HEK293 (cell line): ENCODE measurements around the gene OPA3.
A peak's percentile ranks its signal among the peaks of the same experiment; 100 is the strongest.

Source experiments
- GLIS1 ChIP-seq: fragments of 450-650 bp; formaldehyde crosslinking; IDR thresholded peaks from 2 replicates; pipeline ENCODE4 v1.5.1; 2016; ENCODE audit warnings: missing biosample characterization, missing genetic modification characterization
- KLF9 ChIP-seq: fragments of 450-650 bp; formaldehyde crosslinking; IDR thresholded peaks from 2 replicates; pipeline ENCODE4 v1.5.1; 2016; ENCODE audit warnings: missing biosample characterization, missing genetic modification characterization, low read depth
- SP7 ChIP-seq: fragments of 450-650 bp; formaldehyde crosslinking; IDR thresholded peaks from 2 replicates; pipeline ENCODE4 v1.5.1; 2016; ENCODE audit warnings: missing biosample characterization, missing genetic modification characterization
- ZBTB48 ChIP-seq: fragments of 450-650 bp; formaldehyde crosslinking; IDR thresholded peaks from 2 replicates; pipeline ENCODE4 v1.5.1; 2016; ENCODE audit warnings: missing biosample characterization, missing genetic modification characterization
- ZBTB7A ChIP-seq: fragments of 450-650 bp; formaldehyde crosslinking; IDR thresholded peaks from 2 replicates; pipeline ENCODE4 v1.5.1; 2016; ENCODE audit warnings: low read depth, missing biosample characterization, missing genetic modification characterization
- ZFHX2 ChIP-seq: fragments of 450-650 bp; formaldehyde crosslinking; conservative IDR thresholded peaks from 2 replicates; pipeline ENCODE4 v1.5.1; 2016; ENCODE audit warnings: missing biosample characterization, missing genetic modification characterization
- ZNF140 ChIP-seq: fragments of 450-650 bp; formaldehyde crosslinking; IDR thresholded peaks from 2 replicates; pipeline ENCODE4 v1.5.1; 2016; ENCODE audit warnings: missing biosample characterization, missing genetic modification characterization
- ZNF169 ChIP-seq: fragments of 450-650 bp; formaldehyde crosslinking; IDR thresholded peaks from 2 replicates; pipeline ENCODE4 v1.5.1; 2016; ENCODE audit warnings: missing biosample characterization, missing genetic modification characterization
- ZNF223 ChIP-seq: fragments of 450-650 bp; formaldehyde crosslinking; IDR thresholded peaks from 2 replicates; pipeline ENCODE4 v1.5.1; 2016; ENCODE audit warnings: missing biosample characterization, missing genetic modification characterization
- ZNF248 ChIP-seq: fragments of 450-650 bp; formaldehyde crosslinking; IDR thresholded peaks from 2 replicates; pipeline ENCODE4 v1.5.1; 2017; ENCODE audit warnings: missing biosample characterization, missing genetic modification characterization
- ZNF354C ChIP-seq: fragments of 450-650 bp; formaldehyde crosslinking; IDR thresholded peaks from 2 replicates; pipeline ENCODE4 v1.5.1; 2016; ENCODE audit warnings: missing biosample characterization, missing genetic modification characterization, low read depth, borderline replicate concordance
- ZNF510 ChIP-seq: fragments of 450-650 bp; formaldehyde crosslinking; IDR thresholded peaks from 2 replicates; pipeline ENCODE4 v1.5.1; 2018; ENCODE audit warnings: mild to moderate bottlenecking, missing genetic modification characterization, missing biosample characterization; ENCODE audit not compliant: insufficient replicate concordance
- ZNF530 ChIP-seq: fragments of 450-650 bp; formaldehyde crosslinking; IDR thresholded peaks from 2 replicates; pipeline ENCODE4 v1.5.1; 2016; ENCODE audit warnings: low read depth, missing biosample characterization, missing genetic modification characterization
- ZNF544 ChIP-seq: fragments of 450-650 bp; formaldehyde crosslinking; IDR thresholded peaks from 2 replicates; pipeline ENCODE4 v1.5.0; 2017; ENCODE audit warnings: missing biosample characterization, missing genetic modification characterization
- ZNF677 ChIP-seq: fragments of 450-650 bp; IDR thresholded peaks from 2 replicates; pipeline ENCODE4 v1.5.0; 2018; ENCODE audit warnings: missing biosample characterization, mild to moderate bottlenecking, missing genetic modification characterization, moderate library complexity
- ZNF792 ChIP-seq: fragments of 450-650 bp; formaldehyde crosslinking; IDR thresholded peaks from 2 replicates; pipeline ENCODE4 v1.5.1; 2016; ENCODE audit warnings: missing biosample characterization, missing genetic modification characterization
- ZSCAN16 ChIP-seq: fragments of 450-650 bp; formaldehyde crosslinking; IDR thresholded peaks from 2 replicates; pipeline ENCODE4 v1.5.1; 2016; ENCODE audit warnings: missing biosample characterization, missing genetic modification characterization
- ZSCAN30 ChIP-seq: fragments of 450-650 bp; IDR thresholded peaks from 2 replicates; pipeline ENCODE4 v1.5.1; 2018; ENCODE audit warnings: missing biosample characterization, mild to moderate bottlenecking, missing genetic modification characterization, moderate library complexity
- ZXDB ChIP-seq: fragments of 450-650 bp; formaldehyde crosslinking; IDR thresholded peaks from 2 replicates; pipeline ENCODE4 v1.5.1; 2016; ENCODE audit warnings: missing biosample characterization, missing genetic modification characterization
- TF ChIP-seq, protein P1 (sequence below): fragments of 450-650 bp; formaldehyde crosslinking; IDR thresholded peaks from 2 replicates; pipeline ENCODE4 v1.5.1; 2017; ENCODE audit warnings: missing biosample characterization, missing genetic modification characterization
- TF ChIP-seq, protein P2 (sequence below): fragments of 450-650 bp; formaldehyde crosslinking; IDR thresholded peaks from 2 replicates; pipeline ENCODE4 v1.5.1; 2016; ENCODE audit warnings: missing biosample characterization, missing genetic modification characterization
- TF ChIP-seq, protein P3 (sequence below): fragments of 450-650 bp; formaldehyde crosslinking; IDR thresholded peaks from 2 replicates; pipeline ENCODE4 v1.5.0; 2017; ENCODE audit warnings: missing biosample characterization, missing genetic modification characterization, borderline replicate concordance
- TF ChIP-seq, protein P4 (sequence below): fragments of 450-650 bp; IDR thresholded peaks from 2 replicates; pipeline ENCODE4 v1.5.1; 2018; ENCODE audit warnings: missing biosample characterization, mild to moderate bottlenecking, missing genetic modification characterization
- TF ChIP-seq, protein P5 (sequence below): sonication (generic); formaldehyde crosslinking; IDR thresholded peaks from 2 replicates; pipeline ENCODE4 v1.8.1; 2022; ENCODE audit warnings: mild to moderate bottlenecking, moderate library complexity, missing genetic modification reagents
- TF ChIP-seq, protein P6 (sequence below): fragments of 450-650 bp; formaldehyde crosslinking; IDR thresholded peaks from 2 replicates; pipeline ENCODE4 v1.5.1; 2016; ENCODE audit warnings: missing biosample characterization, missing genetic modification characterization
- TF ChIP-seq, protein P7 (sequence below): fragments of 450-650 bp; formaldehyde crosslinking; IDR thresholded peaks from 2 replicates; pipeline ENCODE4 v1.5.1; 2016; ENCODE audit warnings: missing biosample characterization, missing genetic modification characterization, low read depth

The OPA3 gene

DNA sequence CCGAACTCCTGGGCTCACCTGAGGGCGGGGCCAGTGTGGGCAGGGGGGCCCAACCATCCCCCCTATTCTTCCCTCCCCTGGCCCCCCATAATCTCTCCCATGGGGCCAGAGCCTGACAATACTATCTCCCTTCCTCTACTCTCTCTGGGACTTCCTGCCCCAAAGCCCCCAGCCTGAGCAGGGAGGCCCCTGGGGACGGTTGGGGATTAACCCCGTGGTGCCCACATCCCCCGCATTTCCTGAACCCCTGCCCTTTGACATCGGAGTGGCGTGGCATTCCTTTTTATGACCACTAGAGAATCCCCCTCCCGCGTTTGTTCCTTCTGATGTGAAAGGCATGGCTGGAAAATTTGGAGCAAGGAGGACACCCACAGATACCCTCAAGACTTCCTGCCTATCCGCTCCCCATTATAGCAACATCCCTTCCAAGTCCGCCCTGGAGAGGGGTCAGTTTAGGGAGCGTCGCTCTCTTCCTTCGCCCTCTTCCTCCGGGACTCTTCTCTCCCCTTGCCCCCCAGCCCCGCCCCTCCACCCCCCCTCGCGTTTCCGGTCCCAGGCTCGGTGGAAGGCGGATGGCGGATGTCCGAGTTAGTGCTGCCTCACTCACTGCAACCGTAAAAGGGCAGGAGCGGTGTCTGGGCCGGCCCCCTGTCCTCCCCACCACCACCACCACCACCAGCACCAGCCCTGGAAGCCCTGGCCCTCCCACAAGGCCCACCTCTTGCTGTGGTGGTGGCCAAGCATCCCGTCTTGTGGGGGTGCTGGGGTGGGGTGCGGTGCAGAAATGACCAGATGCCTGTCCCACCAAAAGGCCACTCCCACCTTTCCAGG, 75.5 kb downstream of the OPA3 start (continued):
- TF ChIP-seq ZBTB7A (tag by site-specific recombination) (no peak), ZSCAN16 (tag by site-specific recombination) (no peak), GLIS1 (peak; percentile 98), SP7 (tag by site-specific recombination) (0 out of 2 replicates have a peak, but pooled peaks have one; percentile 9), ZNF354C (tag by site-specific recombination) (no peak), ZNF223 (no peak), ZFHX2 (tag by site-specific recombination) (peak; percentile 28), ZBTB48 (tag by site-specific recombination) (peak; percentile 99), ZNF544 (tag by site-specific recombination) (no peak), ZNF248 (tag by site-specific recombination) (no peak), ZNF169 (tag by site-specific recombination) (no peak), ZNF530 (tag by site-specific recombination) (no peak), ZNF510 (tag by site-specific recombination) (no peak), ZNF140 (tag by site-specific recombination) (no peak), ZSCAN30 (tag by site-specific recombination) (no peak), ZXDB (tag by site-specific recombination) (peak; percentile 68), ZNF792 (tag by site-specific recombination) (0 out of 2 replicates have a peak, but pooled peaks have one; percentile 11), KLF9 (tag by site-specific recombination) (peak; percentile 56), ZNF677 (tag by site-specific recombination) (no peak)
- TF ChIP-seq, protein P1, sequence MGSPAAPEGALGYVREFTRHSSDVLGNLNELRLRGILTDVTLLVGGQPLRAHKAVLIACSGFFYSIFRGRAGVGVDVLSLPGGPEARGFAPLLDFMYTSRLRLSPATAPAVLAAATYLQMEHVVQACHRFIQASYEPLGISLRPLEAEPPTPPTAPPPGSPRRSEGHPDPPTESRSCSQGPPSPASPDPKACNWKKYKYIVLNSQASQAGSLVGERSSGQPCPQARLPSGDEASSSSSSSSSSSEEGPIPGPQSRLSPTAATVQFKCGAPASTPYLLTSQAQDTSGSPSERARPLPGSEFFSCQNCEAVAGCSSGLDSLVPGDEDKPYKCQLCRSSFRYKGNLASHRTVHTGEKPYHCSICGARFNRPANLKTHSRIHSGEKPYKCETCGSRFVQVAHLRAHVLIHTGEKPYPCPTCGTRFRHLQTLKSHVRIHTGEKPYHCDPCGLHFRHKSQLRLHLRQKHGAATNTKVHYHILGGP = no peak
- TF ChIP-seq, protein P2, sequence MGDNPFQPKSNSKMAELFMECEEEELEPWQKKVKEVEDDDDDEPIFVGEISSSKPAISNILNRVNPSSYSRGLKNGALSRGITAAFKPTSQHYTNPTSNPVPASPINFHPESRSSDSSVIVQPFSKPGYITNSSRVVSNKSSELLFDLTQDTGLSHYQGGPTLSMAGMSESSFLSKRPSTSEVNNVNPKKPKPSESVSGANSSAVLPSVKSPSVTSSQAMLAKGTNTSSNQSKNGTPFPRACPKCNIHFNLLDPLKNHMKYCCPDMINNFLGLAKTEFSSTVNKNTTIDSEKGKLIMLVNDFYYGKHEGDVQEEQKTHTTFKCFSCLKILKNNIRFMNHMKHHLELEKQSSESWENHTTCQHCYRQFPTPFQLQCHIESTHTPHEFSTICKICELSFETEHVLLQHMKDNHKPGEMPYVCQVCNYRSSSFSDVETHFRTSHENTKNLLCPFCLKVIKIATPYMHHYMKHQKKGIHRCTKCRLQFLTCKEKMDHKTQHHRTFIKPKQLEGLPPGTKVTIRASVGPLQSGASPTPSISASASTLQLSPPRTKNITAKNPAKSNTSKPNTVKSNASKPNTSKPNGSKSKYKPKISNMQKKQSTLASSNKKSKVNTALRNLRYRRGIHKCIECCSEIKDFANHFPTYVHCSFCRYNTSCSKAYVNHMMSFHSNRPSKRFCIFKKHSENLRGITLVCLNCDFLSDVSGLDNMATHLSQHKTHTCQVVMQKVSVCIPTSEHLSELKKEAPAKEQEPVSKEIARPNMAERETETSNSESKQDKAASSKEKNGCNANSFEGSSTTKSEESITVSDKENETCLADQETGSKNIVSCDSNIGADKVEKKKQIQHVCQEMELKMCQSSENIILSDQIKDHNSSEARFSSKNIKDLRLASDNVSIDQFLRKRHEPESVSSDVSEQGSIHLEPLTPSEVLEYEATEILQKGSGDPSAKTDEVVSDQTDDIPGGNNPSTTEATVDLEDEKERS (tag by site-specific recombination) = no peak
- TF ChIP-seq, protein P3, sequence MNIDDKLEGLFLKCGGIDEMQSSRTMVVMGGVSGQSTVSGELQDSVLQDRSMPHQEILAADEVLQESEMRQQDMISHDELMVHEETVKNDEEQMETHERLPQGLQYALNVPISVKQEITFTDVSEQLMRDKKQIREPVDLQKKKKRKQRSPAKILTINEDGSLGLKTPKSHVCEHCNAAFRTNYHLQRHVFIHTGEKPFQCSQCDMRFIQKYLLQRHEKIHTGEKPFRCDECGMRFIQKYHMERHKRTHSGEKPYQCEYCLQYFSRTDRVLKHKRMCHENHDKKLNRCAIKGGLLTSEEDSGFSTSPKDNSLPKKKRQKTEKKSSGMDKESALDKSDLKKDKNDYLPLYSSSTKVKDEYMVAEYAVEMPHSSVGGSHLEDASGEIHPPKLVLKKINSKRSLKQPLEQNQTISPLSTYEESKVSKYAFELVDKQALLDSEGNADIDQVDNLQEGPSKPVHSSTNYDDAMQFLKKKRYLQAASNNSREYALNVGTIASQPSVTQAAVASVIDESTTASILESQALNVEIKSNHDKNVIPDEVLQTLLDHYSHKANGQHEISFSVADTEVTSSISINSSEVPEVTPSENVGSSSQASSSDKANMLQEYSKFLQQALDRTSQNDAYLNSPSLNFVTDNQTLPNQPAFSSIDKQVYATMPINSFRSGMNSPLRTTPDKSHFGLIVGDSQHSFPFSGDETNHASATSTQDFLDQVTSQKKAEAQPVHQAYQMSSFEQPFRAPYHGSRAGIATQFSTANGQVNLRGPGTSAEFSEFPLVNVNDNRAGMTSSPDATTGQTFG (tag by site-specific recombination) = no peak
- TF ChIP-seq, protein P4, sequence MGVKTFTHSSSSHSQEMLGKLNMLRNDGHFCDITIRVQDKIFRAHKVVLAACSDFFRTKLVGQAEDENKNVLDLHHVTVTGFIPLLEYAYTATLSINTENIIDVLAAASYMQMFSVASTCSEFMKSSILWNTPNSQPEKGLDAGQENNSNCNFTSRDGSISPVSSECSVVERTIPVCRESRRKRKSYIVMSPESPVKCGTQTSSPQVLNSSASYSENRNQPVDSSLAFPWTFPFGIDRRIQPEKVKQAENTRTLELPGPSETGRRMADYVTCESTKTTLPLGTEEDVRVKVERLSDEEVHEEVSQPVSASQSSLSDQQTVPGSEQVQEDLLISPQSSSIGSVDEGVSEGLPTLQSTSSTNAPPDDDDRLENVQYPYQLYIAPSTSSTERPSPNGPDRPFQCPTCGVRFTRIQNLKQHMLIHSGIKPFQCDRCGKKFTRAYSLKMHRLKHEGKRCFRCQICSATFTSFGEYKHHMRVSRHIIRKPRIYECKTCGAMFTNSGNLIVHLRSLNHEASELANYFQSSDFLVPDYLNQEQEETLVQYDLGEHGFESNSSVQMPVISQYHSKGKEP = no peak
- TF ChIP-seq, protein P5, sequence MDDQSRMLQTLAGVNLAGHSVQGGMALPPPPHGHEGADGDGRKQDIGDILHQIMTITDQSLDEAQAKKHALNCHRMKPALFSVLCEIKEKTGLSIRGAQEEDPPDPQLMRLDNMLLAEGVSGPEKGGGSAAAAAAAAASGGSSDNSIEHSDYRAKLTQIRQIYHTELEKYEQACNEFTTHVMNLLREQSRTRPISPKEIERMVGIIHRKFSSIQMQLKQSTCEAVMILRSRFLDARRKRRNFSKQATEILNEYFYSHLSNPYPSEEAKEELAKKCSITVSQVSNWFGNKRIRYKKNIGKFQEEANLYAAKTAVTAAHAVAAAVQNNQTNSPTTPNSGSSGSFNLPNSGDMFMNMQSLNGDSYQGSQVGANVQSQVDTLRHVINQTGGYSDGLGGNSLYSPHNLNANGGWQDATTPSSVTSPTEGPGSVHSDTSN = no peak
- TF ChIP-seq, protein P6, sequence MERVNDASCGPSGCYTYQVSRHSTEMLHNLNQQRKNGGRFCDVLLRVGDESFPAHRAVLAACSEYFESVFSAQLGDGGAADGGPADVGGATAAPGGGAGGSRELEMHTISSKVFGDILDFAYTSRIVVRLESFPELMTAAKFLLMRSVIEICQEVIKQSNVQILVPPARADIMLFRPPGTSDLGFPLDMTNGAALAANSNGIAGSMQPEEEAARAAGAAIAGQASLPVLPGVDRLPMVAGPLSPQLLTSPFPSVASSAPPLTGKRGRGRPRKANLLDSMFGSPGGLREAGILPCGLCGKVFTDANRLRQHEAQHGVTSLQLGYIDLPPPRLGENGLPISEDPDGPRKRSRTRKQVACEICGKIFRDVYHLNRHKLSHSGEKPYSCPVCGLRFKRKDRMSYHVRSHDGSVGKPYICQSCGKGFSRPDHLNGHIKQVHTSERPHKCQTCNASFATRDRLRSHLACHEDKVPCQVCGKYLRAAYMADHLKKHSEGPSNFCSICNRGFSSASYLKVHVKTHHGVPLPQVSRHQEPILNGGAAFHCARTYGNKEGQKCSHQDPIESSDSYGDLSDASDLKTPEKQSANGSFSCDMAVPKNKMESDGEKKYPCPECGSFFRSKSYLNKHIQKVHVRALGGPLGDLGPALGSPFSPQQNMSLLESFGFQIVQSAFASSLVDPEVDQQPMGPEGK (tag by site-specific recombination) = peak; percentile 70; the same call in 1 of the 2 replicates
- TF ChIP-seq, protein P7, sequence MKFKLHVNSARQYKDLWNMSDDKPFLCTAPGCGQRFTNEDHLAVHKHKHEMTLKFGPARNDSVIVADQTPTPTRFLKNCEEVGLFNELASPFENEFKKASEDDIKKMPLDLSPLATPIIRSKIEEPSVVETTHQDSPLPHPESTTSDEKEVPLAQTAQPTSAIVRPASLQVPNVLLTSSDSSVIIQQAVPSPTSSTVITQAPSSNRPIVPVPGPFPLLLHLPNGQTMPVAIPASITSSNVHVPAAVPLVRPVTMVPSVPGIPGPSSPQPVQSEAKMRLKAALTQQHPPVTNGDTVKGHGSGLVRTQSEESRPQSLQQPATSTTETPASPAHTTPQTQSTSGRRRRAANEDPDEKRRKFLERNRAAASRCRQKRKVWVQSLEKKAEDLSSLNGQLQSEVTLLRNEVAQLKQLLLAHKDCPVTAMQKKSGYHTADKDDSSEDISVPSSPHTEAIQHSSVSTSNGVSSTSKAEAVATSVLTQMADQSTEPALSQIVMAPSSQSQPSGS = no peak
